GM12892 (cell line): ENCODE results near the gene LINC01488.

Experiments
- DNase-seq: peaks from one replicate; pipeline ENCODE4 v3.0.0; 2011; ENCODE audit not compliant: insufficient read length
- FAIRE-seq: peaks from 2 replicates; lab custom pipeline; 2011; peaks lifted over from hg19 to GRCh38; lab: Jason Lieb, UNC
- POLR2A ChIP-seq: IDR thresholded peaks from 2 replicates; pipeline ENCODE4 v1.6.1; 2011; ENCODE audit warnings: low read depth, low read length, control low read depth
- POLR2AphosphoS5 ChIP-seq: IDR thresholded peaks from 2 replicates; pipeline ENCODE4 v1.6.1; 2011; ENCODE audit warnings: low read depth, low read length, control low read depth
- TAF1 ChIP-seq: IDR thresholded peaks from 2 replicates; pipeline ENCODE4 v1.6.1; 2011; ENCODE audit warnings: low read depth, mild to moderate bottlenecking, control low read depth, low read length, borderline replicate concordance

Gene LINC01488

GRCh38 chr11:69476509-69476961, 4.9 kb upstream of the LINC01488 start:
- no peak for TF ChIP-seq TAF1
- no peak for TF ChIP-seq POLR2A
- no peak for TF ChIP-seq POLR2AphosphoS5
- no peak for DNase-seq
- no peak for FAIRE-seq

GRCh38 chr11:69477086-69477485, 4.4 kb upstream of the LINC01488 start:
- TF ChIP-seq POLR2A (no peak), TAF1 (no peak), POLR2AphosphoS5 (no peak)
- no peak for DNase-seq
- FAIRE-seq: no peak

- DNase-seq: no peak
- TF ChIP-seq TAF1 (no peak), POLR2AphosphoS5 (no peak), POLR2A (no peak)
- no peak for FAIRE-seq
Observed at GRCh38 chr11:69479591-69480271, 1.7 kb upstream of the LINC01488 start.

GRCh38 chr11:69480547-69481392, 693 bp upstream of the LINC01488 start:
- DNase-seq (no peak), FAIRE-seq (no peak)
- TF ChIP-seq POLR2A (no peak), TAF1 (no peak), POLR2AphosphoS5 (no peak)

- TF ChIP-seq POLR2AphosphoS5 (no peak), POLR2A (no peak), TAF1 (no peak)
- no peak for FAIRE-seq
- no peak for DNase-seq
Observed at GRCh38 chr11:69482322-69482721, 859 bp downstream of the LINC01488 start.

GRCh38 chr11:69483170-69483569, 1.7 kb downstream of the LINC01488 start:
- TF ChIP-seq POLR2A (no peak), POLR2AphosphoS5 (no peak), TAF1 (no peak)
- DNase-seq (no peak), FAIRE-seq (no peak)

- no peak for TF ChIP-seq TAF1
- no peak for TF ChIP-seq POLR2AphosphoS5
- no peak for TF ChIP-seq POLR2A
- FAIRE-seq: no peak
Observed at GRCh38 chr11:69483691-69484426, 2.4 kb downstream of the LINC01488 start.

GRCh38 chr11:69484427-69485259, 3.2 kb downstream of the LINC01488 start:
- TF ChIP-seq POLR2A: no peak
- TF ChIP-seq TAF1: no peak
- no peak for TF ChIP-seq POLR2AphosphoS5
- FAIRE-seq (no peak), DNase-seq (no peak)

More at GRCh38 chr11:69483691-69484426, 2.4 kb downstream of the LINC01488 start:
- DNase-seq: no peak

- DNase-seq (no peak), FAIRE-seq (no peak)
- no peak for TF ChIP-seq POLR2A
- no peak for TF ChIP-seq POLR2AphosphoS5
- TF ChIP-seq TAF1: no peak
Observed at GRCh38 chr11:69485337-69486041, 4.0 kb downstream of the LINC01488 start.

- TF ChIP-seq TAF1 (no peak), POLR2A (no peak), POLR2AphosphoS5 (no peak)
- DNase-seq (no peak), FAIRE-seq (no peak)
Observed at GRCh38 chr11:69486056-69486772, 4.8 kb downstream of the LINC01488 start.
